Transverse colon (tissue), 1 donor: ENCODE measurements around the gene MAST4.
A peak's percentile ranks its signal among the peaks of the same experiment; 100 is the strongest.

Source experiments
- EP300 ChIP-seq: sonication (generic); formaldehyde crosslinking; IDR thresholded peaks from one replicate; pipeline ENCODE4 v1.6.1; 2017; ENCODE audit warnings: antibody characterized with exemption, low read depth
- POLR2A ChIP-seq: fragments of 450-650 bp; IDR thresholded peaks from one replicate; pipeline ENCODE4 v1.6.1; 2016; ENCODE audit warnings: antibody characterized with exemption, mild to moderate bottlenecking, moderate library complexity

DNA sequence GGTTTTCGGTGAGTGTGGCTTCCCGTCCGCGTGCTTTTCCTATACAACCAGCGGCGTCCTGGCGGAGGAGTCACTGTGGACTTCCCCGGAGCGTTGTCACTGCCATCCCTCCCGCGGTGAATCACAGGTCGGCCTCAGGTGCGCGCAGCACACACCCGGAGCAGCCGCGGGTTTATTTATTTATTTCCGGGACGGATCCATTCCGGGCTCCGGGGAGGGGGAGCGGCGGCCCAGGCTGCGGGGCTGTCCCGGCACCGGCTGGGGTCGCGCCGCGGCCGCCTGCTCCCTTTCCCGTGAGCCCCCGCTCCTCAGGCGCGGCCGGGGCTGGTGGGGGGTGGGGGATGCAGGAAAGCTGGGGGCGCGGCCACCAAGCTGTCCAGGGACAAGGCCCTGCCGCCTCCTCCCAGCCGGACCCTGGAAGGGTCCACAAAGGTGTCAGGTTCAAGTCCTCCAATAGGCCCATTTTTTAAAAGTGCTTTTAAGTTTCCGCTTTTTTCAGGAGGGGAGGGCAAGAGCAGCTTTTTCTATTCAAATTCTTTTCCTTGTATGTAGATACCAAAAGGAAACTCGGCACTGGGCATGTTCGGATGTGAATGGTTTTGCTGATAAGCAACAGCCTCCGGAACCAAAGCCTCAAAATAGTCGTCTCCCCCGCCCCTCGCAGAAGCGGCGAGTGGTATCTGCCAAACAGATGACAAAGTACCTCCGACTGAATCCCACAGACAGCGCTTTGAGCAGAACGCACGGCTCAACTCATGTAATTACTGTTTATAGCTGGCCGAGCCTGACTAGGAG, 407.9 kb downstream of the MAST4 start:
- TF ChIP-seq EP300 (peak; percentile 1), POLR2A (peak; percentile 79)
